Uterus (tissue), 4 donors: Measurements from ENCODE around the gene TCN2. TPM values are rescaled to one million over a fixed set of nuclear protein-coding genes. Genes with fewer than 3 reads are reported as not detected.

ENCODE experiments used
- DNase-seq, 2 donors: peaks; one replicate each; pipeline ENCODE4 v3.0.0-alpha.2; 2019 to 2020
- H3K27ac ChIP-seq, 2 donors: fragments of 200-600 bp; sonication (generic); 1 replicate in 1 of 2; 2 replicates in 1 of 2; pipeline ENCODE4 v1.5.1; 2016 to 2018
- H3K27me3 ChIP-seq, 2 donors: fragments of 200-600 bp; sonication (generic); one replicate each; pipeline ENCODE4 v1.5.1; 2018 to 2019; ENCODE audit warnings: control low read depth in 1 of 2
- H3K36me3 ChIP-seq, 2 donors: fragments of 200-600 bp; sonication (generic); one replicate each; pipeline ENCODE4 v1.5.1; 2019; ENCODE audit warnings: control low read depth in 1 of 2
- H3K4me1 ChIP-seq, 2 donors: fragments of 200-600 bp; sonication (generic); one replicate each; pipeline ENCODE4 v1.5.1; 2018 to 2019; ENCODE audit warnings: control low read depth in 1 of 2
- H3K4me3 ChIP-seq, 2 donors: fragments of 200-600 bp; sonication (generic); 1 replicate in 1 of 2; 2 replicates in 1 of 2; pipeline ENCODE4 v1.5.1; 2018 to 2019; ENCODE audit warnings: mild to moderate bottlenecking in 1 of 2
- H3K9me3 ChIP-seq, 2 donors: fragments of 200-600 bp; sonication (generic); one replicate each; pipeline ENCODE4 v1.5.1; 2019; ENCODE audit warnings: control low read depth in 1 of 2
- POLR2A ChIP-seq, 2 donors: fragments of 450-650 bp; IDR thresholded peaks; one replicate each; pipeline ENCODE4 v1.6.1; 2016; ENCODE audit warnings: antibody characterized with exemption in 2 of 2, mild to moderate bottlenecking in 1 of 2, moderate library complexity in 1 of 2
- intact Hi-C: fragments of 100-400 bp; cut with DNase I; formaldehyde crosslinking; loops from one replicate; pipeline ENCODE4 v1.15.1; 2023; ENCODE audit warnings: low total_unique reads
- total RNA-seq, 4 donors: library from RNA; depleted of rRNA in 3 of 4; stranded (reverse); fragments of >200 nt in 3 of 4; gene quantifications; one replicate each; pipeline versions ENCODE4 v1.1.0 to v1.2.4, GENCODE V29; 2014 to 2023
- TF ChIP-seq, protein P1 (sequence below), 4 experiments: fragments of 200-600 bp in 2 of 4; fragments of 450-650 bp in 2 of 4; sonication (generic) in 2 of 4; IDR thresholded peaks; one replicate each; pipeline ENCODE4 v1.5.1; 2016 to 2019; ENCODE audit warnings: antibody characterized with exemption in 4 of 4, mild to moderate bottlenecking in 2 of 4, moderate library complexity in 1 of 4
- donor health status: DM: yes; HTN: yes; CAD: no.

The TCN2 gene
- total RNA-seq, 4 donors from 2014 or later, result 21.8 to 44.5 (median 30.3) TPM

DNA sequence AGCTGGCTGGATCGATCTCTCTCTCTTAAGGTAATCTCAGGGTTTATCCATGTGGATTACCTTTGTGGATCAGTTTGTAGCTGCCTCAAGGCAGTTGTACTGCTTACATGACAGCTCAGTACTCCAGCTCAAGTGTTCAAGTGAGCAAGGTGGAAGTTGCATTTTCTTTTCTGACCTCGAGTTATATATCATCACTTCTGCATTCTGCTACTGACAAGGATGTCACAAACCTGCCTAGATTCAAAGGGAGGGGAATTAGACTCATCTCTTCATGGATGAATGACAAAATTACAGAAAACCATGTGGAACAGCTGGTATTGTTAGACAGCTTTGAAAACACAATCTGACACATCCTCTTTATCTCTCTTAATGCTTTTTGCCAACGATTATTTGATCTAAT is 6.1 kb upstream of the TCN2 start:
- Histone ChIP-seq H3K27ac (no peak overlapping the region), H3K9me3 (no peaks in the 10 kb centered on the region), H3K27me3 (no peaks in the 10 kb centered on the region), H3K4me1 (no peaks in the 10 kb centered on the region), H3K4me3 (no peak overlapping the region), H3K36me3 (no peaks in the 10 kb centered on the region)
- intact Hi-C loops, result no loop called here
- DNase-seq, result no peak
- TF ChIP-seq, protein P1, sequence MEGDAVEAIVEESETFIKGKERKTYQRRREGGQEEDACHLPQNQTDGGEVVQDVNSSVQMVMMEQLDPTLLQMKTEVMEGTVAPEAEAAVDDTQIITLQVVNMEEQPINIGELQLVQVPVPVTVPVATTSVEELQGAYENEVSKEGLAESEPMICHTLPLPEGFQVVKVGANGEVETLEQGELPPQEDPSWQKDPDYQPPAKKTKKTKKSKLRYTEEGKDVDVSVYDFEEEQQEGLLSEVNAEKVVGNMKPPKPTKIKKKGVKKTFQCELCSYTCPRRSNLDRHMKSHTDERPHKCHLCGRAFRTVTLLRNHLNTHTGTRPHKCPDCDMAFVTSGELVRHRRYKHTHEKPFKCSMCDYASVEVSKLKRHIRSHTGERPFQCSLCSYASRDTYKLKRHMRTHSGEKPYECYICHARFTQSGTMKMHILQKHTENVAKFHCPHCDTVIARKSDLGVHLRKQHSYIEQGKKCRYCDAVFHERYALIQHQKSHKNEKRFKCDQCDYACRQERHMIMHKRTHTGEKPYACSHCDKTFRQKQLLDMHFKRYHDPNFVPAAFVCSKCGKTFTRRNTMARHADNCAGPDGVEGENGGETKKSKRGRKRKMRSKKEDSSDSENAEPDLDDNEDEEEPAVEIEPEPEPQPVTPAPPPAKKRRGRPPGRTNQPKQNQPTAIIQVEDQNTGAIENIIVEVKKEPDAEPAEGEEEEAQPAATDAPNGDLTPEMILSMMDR (IDR thresholded peaks at IDR 0.05), result no peak
- TF ChIP-seq POLR2A (IDR thresholded peaks at IDR 0.05), result no peak

DNA sequence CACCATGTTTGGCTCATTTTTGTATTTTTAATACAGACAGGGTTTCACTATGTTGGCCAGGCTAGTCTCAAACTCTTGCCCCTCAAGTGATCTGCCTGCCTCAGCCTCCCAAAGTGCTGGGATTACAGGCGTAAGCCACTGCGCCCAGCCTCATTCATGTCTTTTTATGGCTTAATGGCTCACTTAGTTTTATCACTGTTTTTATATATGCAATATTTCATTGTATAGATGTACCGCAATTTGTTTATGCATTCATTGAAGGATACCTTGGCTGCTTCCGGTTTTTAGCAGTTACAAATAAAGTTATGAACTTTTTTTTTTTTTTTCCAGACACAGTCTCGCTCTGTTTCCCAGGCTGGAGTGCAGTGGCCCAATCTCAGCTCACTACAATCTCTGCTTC is 5.5 kb upstream of the TCN2 start:
- H3K4me1 ChIP-seq, result no peaks in the 10 kb centered on the region
- H3K4me3 ChIP-seq, result no peak overlapping the region
- TF ChIP-seq POLR2A (IDR thresholded peaks at IDR 0.05), result no peak
- TF ChIP-seq, protein P1 (IDR thresholded peaks at IDR 0.05), result no peak
- DNase-seq, result no peak
- no peak overlapping the region for H3K27ac ChIP-seq
- no peaks in the 10 kb centered on the region for H3K36me3 ChIP-seq
- no peaks in the 10 kb centered on the region for H3K9me3 ChIP-seq
- H3K27me3 ChIP-seq, result no peaks in the 10 kb centered on the region
- intact Hi-C loops, result no loop called here

DNA sequence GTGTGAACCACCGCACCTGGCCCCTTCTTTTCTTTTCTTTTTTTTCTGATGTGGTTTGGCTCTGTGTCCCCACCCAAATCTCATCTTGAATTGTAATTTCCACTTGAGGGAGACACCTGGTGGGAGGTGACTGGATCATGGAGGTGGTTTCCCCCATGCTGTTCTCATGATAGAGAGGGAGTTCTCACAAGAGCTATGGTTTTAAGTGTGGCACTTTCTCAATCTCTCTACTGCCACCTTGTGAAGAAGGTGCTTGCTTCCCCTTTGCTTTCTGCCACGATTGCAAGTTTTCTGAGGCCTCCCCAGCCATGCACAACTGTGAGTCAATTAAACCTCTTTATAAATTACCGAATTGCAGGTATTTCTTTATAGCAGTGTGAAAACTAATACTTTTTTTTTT is 4.9 kb upstream of the TCN2 start:
- intact Hi-C loops, result no loop called here
- TF ChIP-seq POLR2A (IDR thresholded peaks at IDR 0.05), result no peak
- TF ChIP-seq, protein P1 (IDR thresholded peaks at IDR 0.05), result no peak

DNA sequence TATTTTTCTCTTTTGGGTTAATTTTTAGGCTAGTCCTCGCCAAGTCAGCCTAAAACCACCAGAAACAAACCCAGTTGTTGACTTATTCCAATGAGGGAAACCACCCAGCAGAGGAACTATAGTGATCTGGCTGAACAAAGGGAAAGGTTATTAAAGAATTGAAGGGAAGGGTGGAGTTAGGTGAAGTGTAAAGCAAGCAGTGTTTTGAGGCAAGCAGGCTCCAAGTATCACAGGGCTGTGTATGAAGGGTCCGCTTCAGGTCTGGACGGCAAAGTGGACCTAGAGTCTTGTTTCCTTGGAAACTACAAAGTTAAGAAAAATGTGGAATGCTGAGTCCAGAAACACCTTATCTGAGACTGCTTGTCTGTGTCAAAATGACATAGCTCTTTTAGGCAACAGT is 3.2 kb upstream of the TCN2 start:
- H3K4me1 ChIP-seq, result peaks cover 0 to 9% of the 10 kb centered on the region in 2 donors
- no peaks in the 10 kb centered on the region for H3K9me3 ChIP-seq
- H3K27me3 ChIP-seq, result no peaks in the 10 kb centered on the region
- no peaks in the 10 kb centered on the region for H3K36me3 ChIP-seq
- no peak for TF ChIP-seq POLR2A (IDR thresholded peaks at IDR 0.05)
- TF ChIP-seq, protein P1 (IDR thresholded peaks at IDR 0.05), result no peak
- no peak for DNase-seq
- intact Hi-C loops, result no loop called here
- H3K27ac ChIP-seq, result no peak overlapping the region
- no peak overlapping the region for H3K4me3 ChIP-seq

More for the DNA sequence above, 4.9 kb upstream of the TCN2 start:
- Histone ChIP-seq H3K9me3 (no peaks in the 10 kb centered on the region), H3K27me3 (no peaks in the 10 kb centered on the region), H3K4me3 (no peak overlapping the region), H3K36me3 (no peaks in the 10 kb centered on the region), H3K4me1 (no peaks in the 10 kb centered on the region), H3K27ac (no peak overlapping the region)
- DNase-seq, result no peak

DNA sequence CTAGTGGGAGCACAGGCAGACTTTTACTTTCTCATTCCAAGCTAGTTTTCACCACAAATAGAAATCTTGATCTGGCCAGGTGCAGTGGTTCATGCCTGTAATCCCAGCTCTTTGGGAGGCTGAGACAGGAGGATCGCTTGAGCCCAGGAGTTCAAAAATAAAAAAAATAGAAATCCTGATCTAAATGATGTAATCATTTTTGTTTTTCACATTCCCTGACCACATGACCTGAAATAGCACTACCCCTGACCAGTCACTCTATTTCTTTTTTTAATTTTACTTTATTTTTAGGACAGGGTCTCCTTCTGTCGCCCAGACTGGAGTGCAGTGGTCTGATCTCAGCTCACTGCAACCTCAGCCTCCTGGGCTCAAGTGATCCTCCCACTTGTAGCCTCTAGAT is 2.3 kb upstream of the TCN2 start:
- Histone ChIP-seq H3K36me3 (no peaks in the 10 kb centered on the region), H3K9me3 (no peaks in the 10 kb centered on the region), H3K27ac (peak overlapping the region in 1 of 2 donors; percentile 5), H3K4me1 (peaks cover 0 to 14% of the 10 kb centered on the region in 2 donors), H3K4me3 (no peak overlapping the region), H3K27me3 (no peaks in the 10 kb centered on the region)
- DNase-seq, result no peak
- TF ChIP-seq, protein P1 (IDR thresholded peaks at IDR 0.05), result no peak
- no peak for TF ChIP-seq POLR2A (IDR thresholded peaks at IDR 0.05)
- intact Hi-C loops, result no loop called here
